Spleen (tissue), 11 donors: ENCODE measurements around the gene CYBRD1. TPM values are rescaled to one million over a fixed set of nuclear protein-coding genes. Genes with fewer than 3 reads are reported as not detected.
A peak's percentile ranks its signal among the peaks of the same experiment; 100 is the strongest.
"Not testable (repeated sequence)": the region's sequence is repeated elsewhere in the genome, so short reads cannot be mapped to it uniquely, and the experiment has no call there.

Source experiments
- DNase-seq: peaks from one replicate; pipeline ENCODE4 v3.0.0-alpha.2; 2020
- H3K27ac ChIP-seq, 8 donors: fragments of 200-600 bp; sonication (generic) in 7 of 8; 1 replicate in 4 of 8; 2 replicates in 4 of 8; pipeline versions ENCODE4 v1.5.0 to v1.8.0; 2016 to 2021; ENCODE audit warnings: inconsistent platforms in 4 of 8, mild to moderate bottlenecking in 4 of 8, moderate library complexity in 1 of 8
- H3K27me3 ChIP-seq, 7 donors: fragments of 200-600 bp; sonication (generic) in 6 of 7; replicated peaks in 1 of 7; 1 replicate in 4 of 7; 2 replicates in 3 of 7; pipeline versions ENCODE4 v1.5.0 to v1.8.0; 2016 to 2021; ENCODE audit warnings: inconsistent platforms in 3 of 7, mild to moderate bottlenecking in 1 of 7
- H3K36me3 ChIP-seq, 6 donors: fragments of 200-600 bp; sonication (generic) in 5 of 6; 1 replicate in 4 of 6; 2 replicates in 2 of 6; pipeline versions ENCODE4 v1.5.0 to v1.8.0; 2016 to 2021; ENCODE audit warnings: inconsistent platforms in 2 of 6
- H3K4me1 ChIP-seq, 6 donors: fragments of 200-600 bp; sonication (generic) in 5 of 6; 1 replicate in 3 of 6; 2 replicates in 3 of 6; pipeline versions ENCODE4 v1.5.0 to v1.8.0; 2016 to 2021; ENCODE audit warnings: inconsistent platforms in 3 of 6
- H3K4me3 ChIP-seq, 8 donors: fragments of 200-600 bp; sonication (generic) in 7 of 8; 1 replicate in 4 of 8; 2 replicates in 4 of 8; pipeline versions ENCODE4 v1.5.0 to v1.8.0; 2016 to 2021; ENCODE audit warnings: inconsistent platforms in 4 of 8, mild to moderate bottlenecking in 4 of 8, moderate library complexity in 2 of 8
- H3K9me3 ChIP-seq, 8 donors: fragments of 200-600 bp; sonication (generic) in 7 of 8; 1 replicate in 4 of 8; 2 replicates in 4 of 8; pipeline versions ENCODE4 v1.5.0 to v1.8.0; 2016 to 2021; ENCODE audit warnings: inconsistent platforms in 4 of 8
- POLR2A ChIP-seq, 3 donors: fragments of 450-650 bp; IDR thresholded peaks; one replicate each; pipeline ENCODE4 v1.5.1; 2017; ENCODE audit warnings: antibody characterized with exemption in 3 of 3, mild to moderate bottlenecking in 1 of 3
- POLR2AphosphoS5 ChIP-seq, 3 donors: sonication (generic); formaldehyde crosslinking; IDR thresholded peaks; one replicate each; pipeline ENCODE4 v1.5.1; 2017; ENCODE audit warnings: antibody characterized with exemption in 3 of 3
- WGBS, 5 donors: extraction: QIAGEN DNeasy Blood & Tissue Kit in 3 of 5; methylation state at CpG; one replicate each; pipeline versions ENCODE4 v1.1.5 to v1.1.7; 2013 to 2018; 5-methylcytosine and 5-hydroxymethylcytosine counted together
- intact Hi-C: fragments of 100-400 bp; cut with DNase I; formaldehyde crosslinking; loops from one replicate; pipeline ENCODE4 v1.15.0; 2023; ENCODE audit warnings: low total_unique reads
- polyA plus RNA-seq, 3 donors: library from polyadenylated mRNA; stranded (reverse); fragments of 200-250 nt; gene quantifications; one replicate each; pipeline ENCODE4 v1.2.1, GENCODE V29; 2013
- total RNA-seq, 7 donors: library from RNA; depleted of rRNA in 3 of 7; stranded (reverse); fragments of >200 nt in 3 of 7; fragmentation: NEBNext Ultra II Directional in 4 of 7; extraction: Animal tissue kit (Norgen Biotek cat#: 25700) in 4 of 7; gene quantifications; one replicate each; pipeline versions ENCODE4 v1.1.0 to v1.2.1, GENCODE V29; 2016 to 2021
- TF ChIP-seq, protein P1 (sequence below), 11 experiments: fragments of 200-600 bp in 7 of 11; fragments of 450-650 bp in 4 of 11; sonication (generic) in 4 of 11; IDR thresholded peaks in 8 of 11; conservative IDR thresholded peaks in 3 of 11; 1 replicate in 7 of 11; 2 replicates in 4 of 11; pipeline versions ENCODE4 v1.4.0 to v1.8.0; 2016 to 2021; ENCODE audit warnings: antibody characterized with exemption in 11 of 11, inconsistent platforms in 4 of 11, mild to moderate bottlenecking in 1 of 11
- donor health status: healthy with polysubstance abuse.
- donor health status: DM: no; HTN: no; CAD: no; lungs with moderate emphysema.
- donor health status: DM: no; HTN: no; CAD: no.
- donor health status: Bipolar disorder and iron deficiency.
- donor health status: healthy.
- donor health status: DM: no; HTN: no; CAD: no.
- donor health status: DM: yes; HTN: yes; CAD: no.

CYBRD1 gene
- total and polyA plus RNA-seq, 10 donors = 8.2 to 61.7 (median 41.9) TPM

DNA sequence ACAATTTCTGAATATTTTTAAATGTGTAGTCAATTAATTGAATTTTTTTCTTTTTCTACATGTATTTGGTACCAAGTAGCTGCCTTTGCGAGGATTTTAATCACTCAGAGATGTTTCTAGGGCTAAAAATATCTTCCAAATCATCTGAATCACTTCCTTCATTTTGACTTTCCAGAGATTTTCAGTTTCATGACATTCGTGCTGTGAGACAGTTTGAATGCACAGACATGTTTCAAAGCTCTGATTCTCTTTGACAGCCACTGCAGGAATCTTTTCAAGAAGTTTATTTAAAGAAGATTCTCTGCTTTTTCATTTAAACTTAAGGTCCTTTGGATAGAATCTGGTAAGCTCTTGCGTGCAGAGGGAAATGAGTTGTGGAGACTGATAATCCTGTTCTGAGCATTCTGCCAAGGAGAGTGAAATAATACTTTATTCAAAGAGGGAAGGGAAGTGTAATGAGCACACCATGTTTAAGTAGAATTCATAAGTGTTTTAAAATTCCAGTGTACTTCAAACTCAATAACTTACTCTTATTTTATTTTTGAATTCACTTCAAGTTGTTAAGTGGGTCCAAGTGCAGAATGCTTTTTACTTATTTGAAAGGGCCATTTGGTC is 9.7 kb downstream of the CYBRD1 start:
- peak overlapping the region in 1 of 8 donors; percentile 16 for H3K27ac ChIP-seq

DNA sequence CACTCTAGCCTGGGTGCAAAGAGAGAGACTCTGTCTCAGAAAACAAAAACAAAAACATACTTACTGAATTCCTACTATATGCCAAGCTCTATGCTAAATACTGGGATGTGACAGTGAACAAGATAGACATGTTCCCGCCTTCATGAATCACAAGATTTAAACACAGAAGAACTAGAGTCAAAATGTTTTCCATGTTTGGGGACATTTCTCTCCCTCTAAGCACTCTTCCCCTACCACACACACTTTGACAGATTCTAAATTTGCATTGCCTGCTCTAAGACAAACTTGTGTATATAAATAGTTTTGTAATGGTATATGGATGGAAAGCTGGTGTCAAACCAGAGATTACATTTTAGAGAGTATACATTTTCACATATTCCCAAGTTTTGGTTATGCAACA is 11.1 kb downstream of the CYBRD1 start:
- H3K27me3 ChIP-seq = no peaks in the 10 kb centered on the region
- H3K4me3 ChIP-seq = no peak overlapping the region
- no peaks in the 10 kb centered on the region for H3K36me3 ChIP-seq
- DNase-seq = no peak
- 91 to 100% (median 96%) methylated on average over 1 of the region's 1 CpG for WGBS, 5 donors
- H3K9me3 ChIP-seq = peaks cover 0 to 6% (median 2%) of the 10 kb centered on the region in 8 donors
- H3K27ac ChIP-seq = no peak overlapping the region
- peaks cover 0 to 23% (median 3%) of the 10 kb centered on the region in 6 donors for H3K4me1 ChIP-seq
- intact Hi-C loops = no loop called here
- TF ChIP-seq, protein P1, sequence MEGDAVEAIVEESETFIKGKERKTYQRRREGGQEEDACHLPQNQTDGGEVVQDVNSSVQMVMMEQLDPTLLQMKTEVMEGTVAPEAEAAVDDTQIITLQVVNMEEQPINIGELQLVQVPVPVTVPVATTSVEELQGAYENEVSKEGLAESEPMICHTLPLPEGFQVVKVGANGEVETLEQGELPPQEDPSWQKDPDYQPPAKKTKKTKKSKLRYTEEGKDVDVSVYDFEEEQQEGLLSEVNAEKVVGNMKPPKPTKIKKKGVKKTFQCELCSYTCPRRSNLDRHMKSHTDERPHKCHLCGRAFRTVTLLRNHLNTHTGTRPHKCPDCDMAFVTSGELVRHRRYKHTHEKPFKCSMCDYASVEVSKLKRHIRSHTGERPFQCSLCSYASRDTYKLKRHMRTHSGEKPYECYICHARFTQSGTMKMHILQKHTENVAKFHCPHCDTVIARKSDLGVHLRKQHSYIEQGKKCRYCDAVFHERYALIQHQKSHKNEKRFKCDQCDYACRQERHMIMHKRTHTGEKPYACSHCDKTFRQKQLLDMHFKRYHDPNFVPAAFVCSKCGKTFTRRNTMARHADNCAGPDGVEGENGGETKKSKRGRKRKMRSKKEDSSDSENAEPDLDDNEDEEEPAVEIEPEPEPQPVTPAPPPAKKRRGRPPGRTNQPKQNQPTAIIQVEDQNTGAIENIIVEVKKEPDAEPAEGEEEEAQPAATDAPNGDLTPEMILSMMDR (IDR thresholded peaks at IDR 0.05 in 8 of 11, conservative IDR thresholded peaks at IDR 0.05 in 3 of 11) = no peak
- TF ChIP-seq POLR2A (IDR thresholded peaks at IDR 0.05) = no peak
- TF ChIP-seq POLR2AphosphoS5 (IDR thresholded peaks at IDR 0.05) = no peak

More for the DNA sequence above, 9.7 kb downstream of the CYBRD1 start:
- H3K27me3 ChIP-seq = no peaks in the 10 kb centered on the region
- intact Hi-C loops = no loop called here
- peaks cover 0 to 6% (median 2%) of the 10 kb centered on the region in 8 donors for H3K9me3 ChIP-seq
- TF ChIP-seq POLR2AphosphoS5 (IDR thresholded peaks at IDR 0.05) = no peak
- no peak for TF ChIP-seq POLR2A (IDR thresholded peaks at IDR 0.05)
- TF ChIP-seq, protein P1 (IDR thresholded peaks at IDR 0.05 in 8 of 11, conservative IDR thresholded peaks at IDR 0.05 in 3 of 11) = no peak
- 47 to 53% (median 51%) methylated on average over 3 of the region's 3 CpGs for WGBS, 5 donors
- peaks cover 0 to 23% (median 3%) of the 10 kb centered on the region in 6 donors for H3K4me1 ChIP-seq
- no peaks in the 10 kb centered on the region for H3K36me3 ChIP-seq
- H3K4me3 ChIP-seq = no peak overlapping the region
- DNase-seq = no peak

GRCh38 chr2:171535528-171535927 is 13.3 kb downstream of the CYBRD1 start:
- H3K36me3 ChIP-seq, H3K27ac ChIP-seq, H3K9me3 ChIP-seq, DNase-seq, intact Hi-C loops, H3K27me3 ChIP-seq, H3K4me3 ChIP-seq: not testable (repeated sequence)
- H3K4me1 ChIP-seq = peaks cover 0 to 18% (median under 1%) of the 10 kb centered on the region in 6 donors
- 88 to 97% (median 91%) methylated on average over 4 of the region's 4 CpGs for WGBS, 5 donors

DNA sequence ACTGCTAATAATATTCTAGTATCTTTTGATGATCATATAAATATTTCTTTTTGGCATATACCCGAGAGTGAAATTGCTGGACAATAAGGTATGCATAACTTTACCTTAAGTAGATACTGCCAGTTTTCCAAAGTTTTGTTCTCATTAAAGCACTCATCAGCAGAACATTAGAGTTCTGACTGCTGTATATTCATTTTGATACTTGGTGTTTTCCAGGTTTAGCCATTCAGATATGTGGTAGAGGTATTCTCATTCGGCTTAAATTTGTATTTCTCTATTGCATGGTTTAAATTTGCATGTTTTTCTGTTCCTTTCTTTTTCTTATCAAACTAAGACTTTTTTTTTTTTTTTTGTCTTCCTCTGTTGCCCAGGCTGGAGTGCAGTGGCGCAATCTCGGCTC is 18.2 kb downstream of the CYBRD1 start:
- H3K36me3 ChIP-seq = peaks cover 0 to 31% (median 0%) of the 10 kb centered on the region in 6 donors
- peaks cover 0 to 4% (median 0%) of the 10 kb centered on the region in 7 donors for H3K27me3 ChIP-seq
- TF ChIP-seq, protein P1 (IDR thresholded peaks at IDR 0.05 in 8 of 11, conservative IDR thresholded peaks at IDR 0.05 in 3 of 11) = no peak
- TF ChIP-seq POLR2AphosphoS5 (IDR thresholded peaks at IDR 0.05) = no peak
- TF ChIP-seq POLR2A (IDR thresholded peaks at IDR 0.05) = no peak
- no peak overlapping the region for H3K27ac ChIP-seq
- H3K9me3 ChIP-seq = no peaks in the 10 kb centered on the region
- H3K4me3 ChIP-seq = no peak overlapping the region
- 66 to 89% (median 84%) methylated on average over 4 of the region's 4 CpGs for WGBS, 5 donors
- intact Hi-C loops = no loop called here
- DNase-seq = no peak
- H3K4me1 ChIP-seq = no peaks in the 10 kb centered on the region
